ENCODE measurements around the gene LAMA3.

Gene LAMA3

GRCh38 chr18:23765931-23766330 is 76.7 kb downstream of the LAMA3 start:
- Histone ChIP-seq H3K4me3 (ENCODE audit: low read depth, low read length) (no peak overlapping the region), H3K9me3 (ENCODE audit: control insufficient read depth, insufficient read depth, low read length) (no peaks in the 10 kb centered on the region), H3K36me3 (ENCODE audit: control insufficient read depth, insufficient read depth, low read length) (no peaks in the 10 kb centered on the region), H3K9ac (ENCODE audit: low read depth, low read length) (no peak overlapping the region), H3K4me1 (ENCODE audit: control insufficient read depth, insufficient read depth, low read length) (no peaks in the 10 kb centered on the region), H3K27me3 (ENCODE audit: control insufficient read depth, insufficient read depth, low read length) (no peaks in the 10 kb centered on the region)

- no peaks in the 10 kb centered on the region for H3K9me3 ChIP-seq (ENCODE audit: control insufficient read depth, insufficient read depth, low read length)
- H3K27me3 ChIP-seq (ENCODE audit: control insufficient read depth, insufficient read depth, low read length): no peaks in the 10 kb centered on the region
- no peaks in the 10 kb centered on the region for H3K4me1 ChIP-seq (ENCODE audit: control insufficient read depth, insufficient read depth, low read length)
- H3K4me3 ChIP-seq (ENCODE audit: low read depth, low read length): no peak overlapping the region
- no peak overlapping the region for H3K9ac ChIP-seq (ENCODE audit: low read depth, low read length)
- H3K36me3 ChIP-seq (ENCODE audit: control insufficient read depth, insufficient read depth, low read length): no peaks in the 10 kb centered on the region
These were observed 83.2 kb downstream of the LAMA3 start for GRCh38 chr18:23772327-23773024.

- no peaks in the 10 kb centered on the region for H3K27me3 ChIP-seq (ENCODE audit: control insufficient read depth, insufficient read depth, low read length)
- H3K36me3 ChIP-seq (ENCODE audit: control insufficient read depth, insufficient read depth, low read length): no peaks in the 10 kb centered on the region
- H3K9me3 ChIP-seq (ENCODE audit: control insufficient read depth, insufficient read depth, low read length): no peaks in the 10 kb centered on the region
- H3K4me3 ChIP-seq (ENCODE audit: low read depth, low read length): no peak overlapping the region
- no peaks in the 10 kb centered on the region for H3K4me1 ChIP-seq (ENCODE audit: control insufficient read depth, insufficient read depth, low read length)
- no peak overlapping the region for H3K9ac ChIP-seq (ENCODE audit: low read depth, low read length)
These were observed 87.1 kb downstream of the LAMA3 start for GRCh38 chr18:23776306-23776705.

- H3K27me3 ChIP-seq (ENCODE audit: control insufficient read depth, insufficient read depth, low read length): no peaks in the 10 kb centered on the region
- no peak overlapping the region for H3K9ac ChIP-seq (ENCODE audit: low read depth, low read length)
- no peaks in the 10 kb centered on the region for H3K9me3 ChIP-seq (ENCODE audit: control insufficient read depth, insufficient read depth, low read length)
- no peaks in the 10 kb centered on the region for H3K36me3 ChIP-seq (ENCODE audit: control insufficient read depth, insufficient read depth, low read length)
- H3K4me1 ChIP-seq (ENCODE audit: control insufficient read depth, insufficient read depth, low read length): no peaks in the 10 kb centered on the region
- H3K4me3 ChIP-seq (ENCODE audit: low read depth, low read length): no peak overlapping the region
These were observed 89.6 kb downstream of the LAMA3 start for GRCh38 chr18:23778828-23779227.

DNA sequence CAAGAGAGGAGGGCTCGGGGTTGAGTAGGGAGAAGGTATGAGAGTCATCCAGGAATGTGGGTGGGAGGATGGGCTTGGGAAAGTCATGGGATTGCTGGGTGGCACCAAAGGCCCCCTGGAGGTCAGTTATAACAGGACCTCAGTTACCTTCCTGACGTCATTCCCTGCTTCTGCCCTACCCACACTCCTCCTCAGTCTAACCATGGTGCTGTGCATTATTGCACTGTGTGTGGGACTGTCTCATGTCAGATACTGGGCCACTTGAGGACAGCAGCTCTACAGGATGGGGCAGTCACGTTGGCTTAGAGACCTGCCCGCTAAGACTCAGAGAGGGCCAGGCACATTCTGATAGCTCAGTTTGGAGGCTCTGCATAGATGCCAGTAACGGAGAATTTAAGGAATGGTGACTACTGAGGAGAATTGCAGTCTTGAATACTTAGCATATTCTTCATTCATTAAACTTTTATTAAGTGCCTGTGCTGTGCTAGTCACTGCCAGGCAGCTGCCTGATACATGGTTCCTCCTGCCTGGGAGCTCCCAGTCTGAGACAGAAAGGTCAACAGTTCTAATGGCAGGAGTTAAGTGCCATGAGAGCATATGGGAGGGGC is 90.5 kb downstream of the LAMA3 start:
- H3K9me3 ChIP-seq (ENCODE audit: control insufficient read depth, insufficient read depth, low read length): no peaks in the 10 kb centered on the region
- H3K9ac ChIP-seq (ENCODE audit: low read depth, low read length): no peak overlapping the region
- H3K27me3 ChIP-seq (ENCODE audit: control insufficient read depth, insufficient read depth, low read length): no peaks in the 10 kb centered on the region
- no peak overlapping the region for H3K4me3 ChIP-seq (ENCODE audit: low read depth, low read length)
- no peaks in the 10 kb centered on the region for H3K4me1 ChIP-seq (ENCODE audit: control insufficient read depth, insufficient read depth, low read length)
- no peaks in the 10 kb centered on the region for H3K36me3 ChIP-seq (ENCODE audit: control insufficient read depth, insufficient read depth, low read length)

GRCh38 chr18:23784832-23785245 is 95.6 kb downstream of the LAMA3 start:
- Histone ChIP-seq H3K4me1 (ENCODE audit: control insufficient read depth, insufficient read depth, low read length) (peaks cover 9% of the 10 kb centered on the region), H3K36me3 (ENCODE audit: control insufficient read depth, insufficient read depth, low read length) (no peaks in the 10 kb centered on the region), H3K27me3 (ENCODE audit: control insufficient read depth, insufficient read depth, low read length) (no peaks in the 10 kb centered on the region), H3K9me3 (ENCODE audit: control insufficient read depth, insufficient read depth, low read length) (no peaks in the 10 kb centered on the region), H3K9ac (ENCODE audit: low read depth, low read length) (no peak overlapping the region), H3K4me3 (ENCODE audit: low read depth, low read length) (no peak overlapping the region)

GRCh38 chr18:23793051-23793450 is 103.8 kb downstream of the LAMA3 start:
- Histone ChIP-seq H3K27me3 (ENCODE audit: control insufficient read depth, insufficient read depth, low read length) (no peaks in the 10 kb centered on the region), H3K9me3 (ENCODE audit: control insufficient read depth, insufficient read depth, low read length) (no peaks in the 10 kb centered on the region), H3K4me1 (ENCODE audit: control insufficient read depth, insufficient read depth, low read length) (no peaks in the 10 kb centered on the region), H3K4me3 (ENCODE audit: low read depth, low read length) (no peak overlapping the region), H3K9ac (ENCODE audit: low read depth, low read length) (no peak overlapping the region), H3K36me3 (ENCODE audit: control insufficient read depth, insufficient read depth, low read length) (no peaks in the 10 kb centered on the region)

- Histone ChIP-seq H3K4me3 (ENCODE audit: low read depth, low read length) (no peak overlapping the region), H3K4me1 (ENCODE audit: control insufficient read depth, insufficient read depth, low read length) (no peaks in the 10 kb centered on the region), H3K27me3 (ENCODE audit: control insufficient read depth, insufficient read depth, low read length) (no peaks in the 10 kb centered on the region), H3K36me3 (ENCODE audit: control insufficient read depth, insufficient read depth, low read length) (no peaks in the 10 kb centered on the region), H3K9me3 (ENCODE audit: control insufficient read depth, insufficient read depth, low read length) (no peaks in the 10 kb centered on the region), H3K9ac (ENCODE audit: low read depth, low read length) (no peak overlapping the region)
These were observed 105.0 kb downstream of the LAMA3 start for GRCh38 chr18:23793985-23794867.

GRCh38 chr18:23798249-23798648 is 109.0 kb downstream of the LAMA3 start:
- Histone ChIP-seq H3K27me3 (ENCODE audit: control insufficient read depth, insufficient read depth, low read length) (no peaks in the 10 kb centered on the region), H3K9me3 (ENCODE audit: control insufficient read depth, insufficient read depth, low read length) (no peaks in the 10 kb centered on the region), H3K4me1 (ENCODE audit: control insufficient read depth, insufficient read depth, low read length) (no peaks in the 10 kb centered on the region), H3K36me3 (ENCODE audit: control insufficient read depth, insufficient read depth, low read length) (no peaks in the 10 kb centered on the region), H3K4me3 (ENCODE audit: low read depth, low read length) (no peak overlapping the region), H3K9ac (ENCODE audit: low read depth, low read length) (no peak overlapping the region)

DNA sequence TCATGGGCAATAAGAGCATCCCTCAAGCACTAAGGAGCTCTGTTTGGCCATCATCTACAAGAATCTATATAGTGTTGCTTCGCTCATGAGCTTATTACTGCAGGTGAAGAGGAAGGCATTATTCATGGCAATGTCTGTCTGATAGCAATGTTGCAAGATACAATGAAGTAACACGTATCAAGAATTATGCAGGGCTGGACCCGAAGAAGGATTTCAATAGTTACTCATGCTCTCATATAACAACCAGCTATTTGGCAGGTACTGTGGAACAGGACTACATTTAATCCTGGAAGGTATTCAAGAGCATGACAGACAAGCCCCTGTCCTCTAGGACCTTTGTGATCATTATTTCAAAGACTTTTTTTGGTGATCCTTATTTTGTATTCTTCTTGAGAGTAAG is 109.6 kb downstream of the LAMA3 start:
- Histone ChIP-seq H3K36me3 (ENCODE audit: control insufficient read depth, insufficient read depth, low read length) (no peaks in the 10 kb centered on the region), H3K9ac (ENCODE audit: low read depth, low read length) (no peak overlapping the region), H3K9me3 (ENCODE audit: control insufficient read depth, insufficient read depth, low read length) (no peaks in the 10 kb centered on the region), H3K4me1 (ENCODE audit: control insufficient read depth, insufficient read depth, low read length) (no peaks in the 10 kb centered on the region), H3K27me3 (ENCODE audit: control insufficient read depth, insufficient read depth, low read length) (no peaks in the 10 kb centered on the region), H3K4me3 (ENCODE audit: low read depth, low read length) (no peak overlapping the region)

DNA sequence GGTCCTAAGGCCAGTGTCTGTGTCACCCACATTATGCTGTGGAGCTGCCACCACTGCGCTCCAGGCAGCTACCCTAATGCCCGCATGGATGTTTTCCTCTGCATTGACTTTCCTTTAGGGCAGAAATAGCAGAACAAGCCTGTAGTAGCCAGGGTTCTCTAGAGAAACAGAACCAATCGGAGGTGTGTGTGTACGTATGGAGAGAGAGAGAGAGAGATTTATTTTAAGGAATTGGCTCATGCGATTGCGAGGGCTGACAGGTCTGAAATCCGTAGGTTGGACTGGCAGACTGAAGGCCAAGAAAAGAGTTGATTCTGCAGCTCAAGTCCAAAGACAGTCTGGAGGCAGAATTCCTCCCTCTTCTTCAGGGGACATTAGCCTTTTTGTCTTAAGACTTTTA is 110.3 kb downstream of the LAMA3 start:
- no peaks in the 10 kb centered on the region for H3K4me1 ChIP-seq (ENCODE audit: control insufficient read depth, insufficient read depth, low read length)
- H3K27me3 ChIP-seq (ENCODE audit: control insufficient read depth, insufficient read depth, low read length): no peaks in the 10 kb centered on the region
- H3K36me3 ChIP-seq (ENCODE audit: control insufficient read depth, insufficient read depth, low read length): no peaks in the 10 kb centered on the region
- H3K9ac ChIP-seq (ENCODE audit: low read depth, low read length): no peak overlapping the region
- no peaks in the 10 kb centered on the region for H3K9me3 ChIP-seq (ENCODE audit: control insufficient read depth, insufficient read depth, low read length)
- no peak overlapping the region for H3K4me3 ChIP-seq (ENCODE audit: low read depth, low read length)

- H3K9me3 ChIP-seq (ENCODE audit: control insufficient read depth, insufficient read depth, low read length): no peaks in the 10 kb centered on the region
- H3K9ac ChIP-seq (ENCODE audit: low read depth, low read length): no peak overlapping the region
- H3K36me3 ChIP-seq (ENCODE audit: control insufficient read depth, insufficient read depth, low read length): no peaks in the 10 kb centered on the region
- H3K4me1 ChIP-seq (ENCODE audit: control insufficient read depth, insufficient read depth, low read length): no peaks in the 10 kb centered on the region
- no peaks in the 10 kb centered on the region for H3K27me3 ChIP-seq (ENCODE audit: control insufficient read depth, insufficient read depth, low read length)
- H3K4me3 ChIP-seq (ENCODE audit: low read depth, low read length): no peak overlapping the region
These were observed 111.6 kb downstream of the LAMA3 start for GRCh38 chr18:23800902-23801301.

All from iPS-15b (cell line).